OCI-LY3 (cell line): ENCODE measurements around the gene PLCB2.

Source experiments
- H2AFZ ChIP-seq: fragments of 200-600, 300-600 bp; shearing (Covaris generic); 2 replicates; pipeline ENCODE4 v1.6.0; 2014; ENCODE audit warnings: antibody characterized with exemption, low read depth, low read length
- H3K27ac ChIP-seq: fragments of 200-600, 300-600 bp; sonication (generic); 2 replicates; pipeline ENCODE4 v1.5.1; 2014; ENCODE audit warnings: mild to moderate bottlenecking, low read length, moderate library complexity, mixed read lengths
- H3K27me3 ChIP-seq: fragments of 200-600, 300-600 bp; sonication (generic); 2 replicates; pipeline ENCODE4 v1.6.1; 2014; ENCODE audit warnings: low read depth, low read length, mixed read lengths
- H3K36me3 ChIP-seq: fragments of 200-600, 300-600 bp; sonication (generic); replicated peaks from 2 replicates; pipeline ENCODE3; 2014; ENCODE audit warnings: low read depth, low read length, mixed read lengths
- H3K4me1 ChIP-seq: fragments of 300-600, 200-600 bp; sonication (generic); 2 replicates; pipeline ENCODE4 v1.6.1; 2014; ENCODE audit warnings: low read length, mixed read lengths
- H3K4me2 ChIP-seq: fragments of 200-600, 300-600 bp; sonication (generic); 2 replicates; pipeline ENCODE4 v1.6.1; 2014; ENCODE audit warnings: low read length, mixed read lengths
- H3K4me3 ChIP-seq: fragments of 300-600, 200-600 bp; sonication (generic); 2 replicates; pipeline ENCODE4 v1.5.1; 2014; ENCODE audit warnings: antibody characterized with exemption, mild to moderate bottlenecking, low read length, moderate library complexity
- H3K79me2 ChIP-seq: fragments of 300-600, 200-600 bp; shearing (Covaris generic); 2 replicates; pipeline ENCODE4 v1.6.1; 2014; ENCODE audit warnings: mild to moderate bottlenecking, low read length, mixed read lengths
- H3K9ac ChIP-seq: fragments of 300-600, 200-600 bp; shearing (Covaris generic); 2 replicates; pipeline ENCODE4 v1.6.0; 2014; ENCODE audit warnings: mild to moderate bottlenecking, low read length, moderate library complexity
- H3K9me3 ChIP-seq: fragments of 200-600, 300-600 bp; shearing (Covaris generic); 2 replicates; pipeline ENCODE4 v1.6.1; 2014; ENCODE audit warnings: low read length, mixed read lengths; ENCODE audit not compliant: insufficient read depth
- H4K20me1 ChIP-seq: fragments of 200-600, 300-600 bp; sonication (generic); 2 replicates; pipeline ENCODE4 v1.6.1; 2016; ENCODE audit warnings: low read length, mixed read lengths; ENCODE audit not compliant: insufficient read depth
- CTCF ChIP-seq: fragments of 200-600, 300-600 bp; sonication (generic); IDR thresholded peaks from 2 replicates; pipeline ENCODE4 v1.5.1; 2014; ENCODE audit warnings: antibody characterized with exemption, low read length, low read depth
- EZH2phosphoT487 ChIP-seq: fragments of 200-600 bp; shearing (Covaris generic); IDR thresholded peaks from 2 replicates; pipeline ENCODE4 v1.6.1; 2018; ENCODE audit warnings: antibody characterized with exemption, mixed run types, low read depth

The PLCB2 gene

GRCh38 chr15:40242213-40242599, 65.5 kb downstream of the PLCB2 start:
- Histone ChIP-seq H3K9me3 (no peaks in the 10 kb centered on the region), H3K27me3 (no peaks in the 10 kb centered on the region), H3K9ac (no peak overlapping the region), H4K20me1 (no peaks in the 10 kb centered on the region), H3K27ac (no peak overlapping the region), H3K4me3 (no peak overlapping the region), H3K79me2 (no peaks in the 10 kb centered on the region), H2AFZ (no peak overlapping the region), H3K4me1 (peaks cover 6% of the 10 kb centered on the region; the same call in 1 of the 2 replicates), H3K36me3 (no peaks in the 10 kb centered on the region), H3K4me2 (no peak overlapping the region)
- TF ChIP-seq CTCF (no peak), EZH2phosphoT487 (no peak)

GRCh38 chr15:40241269-40242212, 66.2 kb downstream of the PLCB2 start:
- Histone ChIP-seq H3K4me2 (no peak overlapping the region), H3K27me3 (no peaks in the 10 kb centered on the region), H2AFZ (no peak overlapping the region), H3K27ac (no peak overlapping the region), H3K79me2 (no peaks in the 10 kb centered on the region), H3K9me3 (no peaks in the 10 kb centered on the region), H3K4me1 (peaks cover 6% of the 10 kb centered on the region; the same call in 1 of the 2 replicates), H3K4me3 (no peak overlapping the region), H4K20me1 (no peaks in the 10 kb centered on the region), H3K9ac (no peak overlapping the region), H3K36me3 (no peaks in the 10 kb centered on the region)
- no peak for TF ChIP-seq EZH2phosphoT487
- no peak for TF ChIP-seq CTCF

- Histone ChIP-seq H3K4me3 (no peak overlapping the region), H3K9me3 (no peaks in the 10 kb centered on the region), H4K20me1 (no peaks in the 10 kb centered on the region), H2AFZ (no peak overlapping the region), H3K27me3 (no peaks in the 10 kb centered on the region), H3K27ac (no peak overlapping the region), H3K4me2 (no peak overlapping the region), H3K79me2 (no peaks in the 10 kb centered on the region), H3K36me3 (no peaks in the 10 kb centered on the region), H3K9ac (no peak overlapping the region), H3K4me1 (peaks cover 6% of the 10 kb centered on the region; the same call in 1 of the 2 replicates)
- TF ChIP-seq CTCF (no peak), EZH2phosphoT487 (no peak)
These were observed 67.0 kb downstream of the PLCB2 start for GRCh38 chr15:40240619-40241221.
